HG03103 (cell line): ENCODE results near the gene PIGQ.

Experiments
- ATAC-seq: cut with Tn5 transposase; IDR thresholded peaks from one replicate; pipeline ENCODE4 v1.9.1; 2021; ENCODE audit warnings: low read depth; ENCODE audit not compliant: unreplicated experiment

PIGQ gene

DNA sequence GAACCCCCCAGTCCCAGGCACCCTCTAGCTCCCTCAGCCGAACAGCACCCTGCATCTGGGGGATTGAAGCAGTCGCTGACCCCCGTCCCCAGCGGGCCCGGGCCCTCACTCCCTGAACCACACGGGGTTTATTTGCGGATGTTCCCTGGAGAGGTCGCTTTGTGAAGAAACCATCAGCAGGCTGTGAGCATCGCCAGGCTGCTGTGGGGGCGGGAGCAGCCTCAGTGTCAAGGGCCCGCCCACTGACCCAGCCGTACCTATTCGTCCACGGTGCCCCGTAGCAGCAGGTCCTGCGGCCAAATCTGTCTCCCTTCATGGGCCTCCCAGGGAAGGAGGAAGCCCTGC is 13.7 kb downstream of the PIGQ start:
- ATAC-seq, result no peak

DNA sequence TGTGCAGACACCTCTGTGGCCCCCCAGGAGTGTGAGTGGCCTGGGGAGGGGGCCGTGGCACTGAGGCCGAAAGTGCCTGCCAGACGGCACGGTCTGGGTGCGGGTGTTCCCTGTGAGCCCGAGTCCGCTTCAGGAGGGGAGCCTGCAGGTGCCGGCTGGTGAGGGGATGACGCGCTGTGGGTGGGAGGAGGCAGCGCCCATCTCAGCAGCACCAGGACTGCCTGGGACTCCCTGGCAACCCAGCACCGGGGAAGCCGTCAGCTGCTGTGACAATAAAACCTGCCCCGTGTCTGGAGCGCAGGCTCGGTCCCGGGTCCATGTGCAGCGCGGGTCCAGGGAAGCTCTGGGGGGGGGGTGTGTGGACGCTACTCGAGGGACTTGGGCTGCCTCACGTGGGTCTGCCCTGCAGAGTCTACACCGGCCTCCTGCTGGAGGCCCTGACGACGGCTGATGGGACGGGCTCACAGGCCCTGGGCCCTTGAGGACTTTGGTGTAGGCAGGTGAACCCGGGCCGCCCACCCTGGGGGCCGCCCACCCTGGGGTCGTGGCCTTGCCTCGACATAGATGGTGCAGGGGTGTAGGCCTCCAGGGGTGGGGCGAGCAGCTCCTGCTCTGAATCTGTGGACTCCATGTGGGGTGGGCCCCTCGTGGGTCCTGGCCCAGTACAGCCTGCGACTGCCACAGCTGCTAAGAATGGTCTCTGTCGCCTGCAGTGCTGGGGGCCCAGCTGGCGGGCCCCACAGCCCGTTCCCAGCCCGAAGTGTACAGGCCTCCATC is 14.2 kb downstream of the PIGQ start:
- no peak for ATAC-seq

DNA sequence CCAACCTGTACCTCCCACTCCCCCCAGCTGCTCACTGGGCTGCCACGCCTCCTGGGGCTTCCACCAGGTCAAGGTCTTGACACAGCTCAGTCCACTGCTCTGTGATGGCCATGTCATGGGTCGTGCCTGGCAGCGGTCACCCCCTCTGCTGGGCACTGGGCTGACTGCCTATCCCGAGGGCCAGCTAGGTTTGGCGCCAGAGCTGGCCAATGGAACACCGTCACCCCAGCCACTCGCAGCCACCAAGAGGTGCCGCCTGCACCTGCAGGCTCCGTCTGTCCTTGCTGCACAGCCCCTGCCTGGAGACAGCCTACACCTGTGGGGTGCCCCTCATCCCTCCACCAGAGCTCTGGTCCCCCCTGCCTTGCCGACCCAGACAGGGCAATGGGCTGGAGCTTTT is 15.6 kb downstream of the PIGQ start:
- ATAC-seq, result no peak

DNA sequence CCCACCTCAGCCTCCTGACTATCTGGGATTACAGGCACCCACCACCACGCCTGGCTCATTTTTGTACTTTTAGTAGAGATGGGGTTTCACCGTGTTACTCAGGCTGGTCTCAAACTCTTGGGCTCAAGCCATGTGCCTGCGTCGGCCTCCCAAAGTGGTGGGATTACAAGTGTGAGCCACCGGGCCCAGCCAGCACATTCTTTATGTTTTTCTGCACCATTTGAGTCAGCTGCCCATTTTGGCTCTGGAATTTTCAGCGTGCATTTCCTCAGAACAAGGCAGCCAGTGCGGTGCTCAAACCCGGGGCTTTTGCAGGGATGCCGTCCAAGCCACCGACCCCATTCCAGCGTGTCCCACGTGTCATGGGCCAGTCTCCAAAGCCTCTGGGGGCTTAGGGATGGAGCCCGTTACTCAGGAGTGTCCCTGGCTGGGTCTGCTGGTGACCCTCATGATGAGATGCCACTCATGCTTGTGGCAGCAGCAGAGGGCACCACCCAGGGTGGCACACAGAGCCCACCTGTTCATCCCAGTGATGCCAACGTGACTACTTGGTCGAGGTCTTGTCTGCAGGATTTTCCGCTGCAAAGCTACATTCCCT is 16.4 kb downstream of the PIGQ start:
- no peak for ATAC-seq

DNA sequence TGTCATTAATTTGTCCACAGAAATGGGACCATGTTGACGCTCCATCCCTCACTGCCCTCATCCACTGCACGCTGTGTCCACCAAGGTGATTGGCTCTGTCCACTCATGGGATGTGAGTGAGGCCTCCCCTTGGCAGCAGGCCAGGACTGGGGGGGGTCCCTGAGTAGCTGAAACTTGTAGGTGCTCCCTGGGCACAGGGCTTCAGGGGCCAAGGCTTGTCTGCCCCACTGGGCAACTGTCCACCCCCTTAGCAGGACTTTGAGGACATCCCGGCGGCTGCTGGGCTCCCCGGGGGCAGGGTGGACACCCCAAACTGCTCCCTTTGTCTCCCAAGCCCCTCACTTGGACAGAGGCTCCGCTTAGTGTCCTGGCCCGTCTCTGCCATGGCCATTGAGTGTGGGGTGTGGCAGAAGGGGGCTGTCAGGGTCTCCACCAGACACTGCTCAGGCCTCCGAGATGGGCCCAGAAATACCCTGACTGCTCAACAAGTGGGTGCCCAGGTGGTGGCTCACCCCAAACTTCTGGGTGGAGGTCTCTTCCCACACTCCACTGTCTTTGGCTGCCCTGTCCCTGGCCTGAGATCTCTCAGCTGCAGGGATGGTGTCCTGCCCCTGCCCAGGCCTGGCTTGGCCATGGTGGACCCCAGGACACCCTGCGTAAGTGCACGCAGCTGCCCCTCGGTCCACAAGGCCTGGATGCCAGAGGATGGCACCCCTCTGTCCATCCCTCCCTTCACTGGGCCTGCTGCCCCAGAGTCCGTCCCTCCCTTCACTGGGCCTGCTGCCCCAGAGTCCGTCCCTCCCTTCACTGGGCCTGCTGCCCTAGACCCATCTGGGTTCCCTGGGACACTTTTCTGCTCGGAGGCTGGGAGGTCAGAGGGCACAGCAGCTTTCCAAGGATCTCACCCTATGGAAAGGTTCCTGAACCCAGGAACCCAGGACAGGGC is 17.1 kb downstream of the PIGQ start:
- ATAC-seq, result no peak

DNA sequence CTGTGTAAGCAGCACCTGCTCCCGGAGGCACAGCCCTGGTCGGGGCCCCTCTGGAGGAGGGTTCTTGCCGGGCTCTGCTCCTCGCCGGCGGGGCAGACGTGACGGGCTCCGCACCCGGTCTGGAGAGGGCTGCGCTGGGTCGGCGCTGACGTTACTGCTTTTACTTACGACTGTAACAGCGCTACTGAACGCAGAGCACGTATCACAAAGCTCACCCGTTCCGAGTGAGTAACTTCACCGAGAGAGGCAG is 18.8 kb downstream of the PIGQ start:
- ATAC-seq, result peak; percentile 2

DNA sequence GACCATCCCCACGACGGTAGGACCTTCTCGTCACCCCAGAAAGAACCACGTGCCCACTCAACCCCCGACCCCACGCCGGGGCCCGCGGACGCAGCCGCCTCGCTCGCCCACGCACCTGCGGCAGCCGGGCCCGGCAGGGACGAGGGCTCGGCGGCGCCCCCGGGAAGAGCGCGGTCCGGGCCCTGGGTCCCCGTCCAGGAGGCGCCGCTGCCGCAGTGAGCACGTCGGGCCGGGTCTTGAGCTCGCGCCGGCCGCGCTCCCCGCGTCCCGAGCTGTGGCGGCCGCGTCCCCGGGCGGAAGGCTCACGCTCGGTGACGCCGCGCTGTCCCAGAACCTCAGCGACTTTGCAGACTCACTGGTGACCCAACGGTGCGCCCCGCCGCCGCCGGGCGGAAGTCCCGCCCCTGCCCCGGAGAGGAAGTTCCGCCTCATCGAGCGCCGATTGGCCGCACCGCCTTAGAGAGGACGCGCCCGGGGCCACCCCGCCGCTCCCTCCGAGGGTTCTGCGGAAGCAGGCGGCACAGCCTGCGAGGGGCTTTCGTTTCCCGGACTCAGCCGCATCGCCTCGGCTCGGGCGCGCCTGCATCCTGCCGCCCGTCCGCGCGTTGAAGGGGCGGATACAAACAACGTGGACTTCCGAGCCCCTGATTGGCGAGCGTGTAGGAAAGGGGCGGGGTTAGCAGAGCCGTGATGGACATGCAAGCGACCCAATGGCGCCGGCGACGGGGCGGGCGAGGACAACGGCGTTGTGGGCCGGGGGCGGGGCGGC is 19.3 kb downstream of the PIGQ start:
- peak; percentile 54 for ATAC-seq

DNA sequence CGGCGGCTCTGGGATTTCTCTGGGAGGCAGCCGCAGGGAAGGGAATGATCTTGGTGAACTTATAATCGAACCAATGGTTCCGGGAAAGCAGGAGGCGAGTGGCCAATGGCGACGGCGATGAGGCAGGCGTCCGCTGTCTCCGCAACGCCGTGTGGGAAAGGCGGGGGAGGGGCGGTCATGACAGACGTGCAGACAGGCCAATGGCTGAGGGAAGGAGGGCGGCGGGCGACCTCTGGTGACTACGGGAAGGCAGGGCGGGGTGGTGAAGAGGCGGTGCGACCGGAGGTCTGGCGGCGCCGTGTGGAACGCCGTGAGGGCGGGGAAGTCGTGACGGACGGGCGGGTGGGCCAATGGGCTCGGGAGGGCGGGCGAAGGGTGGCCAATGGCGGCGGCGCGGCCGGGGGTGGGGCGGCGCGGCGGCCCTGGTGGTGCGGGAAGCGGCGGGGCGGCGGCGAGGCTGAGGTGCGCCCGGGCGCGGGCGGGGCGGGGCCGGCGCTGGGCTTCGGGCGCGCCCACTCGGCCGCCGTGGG is 20.0 kb downstream of the PIGQ start, which contains the start of gene RAB40C:
TSS of gene RAB40C (plus strand) at position 409 of the 530 bp plus-strand sequence. CDS start 226 bp downstream, outside the sequence.
- peak; percentile 62 for ATAC-seq

DNA sequence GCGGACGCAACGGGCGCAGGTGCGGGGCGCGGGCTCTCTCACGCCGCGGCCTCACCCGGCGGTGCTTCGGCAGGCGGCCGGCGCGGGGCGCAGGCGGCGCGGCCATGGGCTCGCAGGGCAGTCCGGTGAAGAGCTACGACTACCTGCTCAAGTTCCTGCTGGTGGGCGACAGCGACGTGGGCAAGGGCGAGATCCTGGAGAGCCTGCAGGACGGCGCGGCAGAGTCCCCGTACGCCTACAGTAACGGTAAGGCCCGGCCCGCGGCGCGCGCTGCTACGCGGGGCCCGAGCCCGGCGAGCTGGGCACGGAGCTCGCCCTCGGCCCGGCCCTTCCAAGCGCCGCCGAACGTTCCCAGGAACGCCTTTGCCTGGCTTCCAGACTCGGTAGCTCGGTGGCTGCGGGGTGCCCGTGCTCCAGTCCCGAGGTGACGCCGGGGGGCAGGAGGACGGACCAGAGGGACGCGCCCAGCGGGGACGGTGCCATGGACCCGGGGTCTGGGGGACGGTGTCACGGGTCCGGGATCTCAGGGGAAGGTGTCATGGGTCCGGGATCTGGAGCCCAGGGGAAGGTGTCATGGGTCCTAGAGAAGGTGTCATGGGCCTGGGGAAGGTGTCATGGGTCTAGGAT is 20.5 kb downstream of the PIGQ start:
- ATAC-seq, result no peak

DNA sequence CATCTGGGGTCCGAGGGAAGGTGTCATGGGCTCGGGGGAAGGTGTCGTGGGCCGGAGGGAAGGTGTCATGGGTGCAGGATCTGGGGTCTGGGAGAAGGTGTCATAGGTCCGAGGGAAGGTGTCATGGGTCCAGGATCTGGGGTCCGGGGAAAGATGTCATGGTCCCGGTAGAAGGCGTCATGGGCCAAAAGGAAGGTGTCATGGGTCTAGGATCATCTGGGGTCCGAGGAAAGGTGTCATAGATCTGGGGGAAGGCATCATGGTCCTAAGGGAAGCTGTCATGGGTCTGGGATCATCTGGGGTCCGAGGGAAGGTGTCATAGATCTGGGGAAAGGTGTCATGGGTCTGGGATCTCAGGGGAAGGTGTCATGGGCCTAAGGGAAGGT is 21.0 kb downstream of the PIGQ start:
- ATAC-seq, result no peak

DNA sequence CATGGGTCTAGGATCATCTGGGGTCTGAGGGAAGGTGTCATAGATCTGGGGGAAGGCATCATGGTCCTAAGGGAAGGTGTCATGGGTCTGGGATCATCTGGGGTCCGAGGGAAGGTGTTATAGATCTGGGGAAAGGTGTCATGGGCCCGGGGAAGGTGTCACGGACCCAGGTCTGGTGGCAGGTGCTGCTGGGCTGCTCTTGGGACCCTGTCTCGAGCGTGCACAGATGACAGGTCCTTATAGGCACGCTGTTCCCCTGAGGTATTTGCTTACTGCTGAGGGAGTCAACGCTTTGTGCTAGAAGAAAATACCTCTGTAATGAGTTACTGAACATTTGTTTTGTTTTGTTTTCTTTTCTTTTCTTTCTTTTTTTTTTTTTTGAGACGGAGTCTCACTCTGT is 21.5 kb downstream of the PIGQ start:
- no peak for ATAC-seq

DNA sequence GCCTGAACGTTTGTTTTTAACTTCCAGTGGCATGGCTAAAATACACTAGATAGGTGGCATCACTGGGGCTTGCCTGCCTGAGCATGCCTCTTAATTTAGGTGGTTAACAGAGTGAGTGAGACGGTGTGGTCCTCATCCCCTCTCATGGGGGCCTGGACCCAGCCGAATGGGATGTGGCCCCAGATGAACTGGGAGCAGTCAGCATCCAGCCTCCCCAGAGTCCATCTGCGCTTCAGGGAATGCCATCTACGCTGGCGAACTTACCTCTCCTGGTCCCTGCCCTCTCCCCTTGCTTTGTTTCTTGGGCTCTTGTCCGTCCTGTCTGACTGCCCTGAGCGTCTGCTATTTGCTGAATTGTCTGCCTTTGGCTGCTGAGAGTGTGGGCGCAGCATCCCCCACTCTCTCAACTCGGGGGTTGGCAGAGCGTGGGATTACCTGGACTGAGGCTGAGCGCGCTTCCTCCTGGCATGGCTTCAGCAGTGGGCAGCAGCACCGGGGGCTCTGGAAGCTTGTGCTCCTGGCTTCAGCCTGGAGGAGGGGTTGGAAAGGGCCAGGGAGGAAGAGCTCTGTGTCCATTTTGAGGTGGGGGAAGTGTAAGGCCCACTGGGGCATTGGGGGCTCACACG is 22.2 kb downstream of the PIGQ start:
- ATAC-seq, result no peak

DNA sequence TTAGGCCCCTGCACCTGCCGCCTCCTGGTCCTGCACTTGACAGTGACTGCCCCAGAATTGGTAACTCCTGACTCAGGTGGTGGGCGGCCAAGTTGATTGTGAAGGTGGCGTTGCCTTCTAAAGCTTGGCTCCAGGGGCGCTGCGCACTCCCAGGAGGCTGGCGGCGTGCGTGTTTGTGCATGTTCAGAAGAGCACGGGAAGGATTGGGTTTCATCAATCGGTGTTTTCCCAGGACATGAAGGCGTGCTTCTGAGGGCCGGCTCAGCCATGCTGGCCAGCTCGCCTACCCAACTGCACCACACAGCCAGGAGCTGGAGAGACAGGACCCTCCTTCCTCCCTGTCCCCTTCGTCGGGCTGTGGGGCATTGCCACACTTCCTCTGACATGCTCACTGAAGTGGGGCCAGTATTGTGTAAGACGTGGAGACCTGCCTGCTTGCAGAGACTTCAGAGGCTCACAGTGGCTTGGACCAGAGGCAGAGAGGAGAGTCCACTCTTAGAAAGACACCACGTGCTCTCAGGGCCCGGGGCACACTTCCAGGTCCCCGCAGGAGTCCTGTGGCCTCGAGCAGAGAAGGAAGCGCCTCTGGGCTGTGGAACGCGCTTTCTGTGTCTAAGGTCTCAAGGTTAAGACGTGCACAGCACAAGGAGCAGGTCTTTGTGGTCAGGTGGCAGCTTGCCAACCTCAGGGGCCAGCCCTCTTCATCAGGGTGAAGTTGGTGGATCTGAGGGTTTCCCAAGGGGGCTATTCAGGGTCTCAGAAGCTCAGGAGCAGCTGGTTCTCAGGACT is 22.9 kb downstream of the PIGQ start:
- ATAC-seq, result no peak

DNA sequence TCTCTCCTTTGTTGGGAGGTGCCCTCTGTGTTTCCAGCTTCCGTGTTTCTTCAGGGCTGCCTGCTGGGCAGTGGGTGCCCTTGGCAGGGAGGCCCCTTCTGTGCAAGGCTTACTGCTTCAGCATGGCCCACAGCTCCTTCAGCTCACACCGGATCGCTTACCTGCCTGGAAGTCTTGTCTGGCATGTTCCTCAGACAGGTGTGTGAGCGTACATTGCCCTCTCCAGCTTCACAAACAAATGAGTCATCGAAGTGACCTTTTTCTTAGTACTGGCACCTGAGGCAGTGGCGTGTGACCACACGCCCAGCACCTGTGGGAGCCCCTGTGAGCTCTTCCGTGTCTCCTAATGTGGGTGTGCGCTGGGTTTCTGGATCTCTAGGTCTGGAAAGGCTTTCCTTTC is 23.6 kb downstream of the PIGQ start:
- no peak for ATAC-seq

DNA sequence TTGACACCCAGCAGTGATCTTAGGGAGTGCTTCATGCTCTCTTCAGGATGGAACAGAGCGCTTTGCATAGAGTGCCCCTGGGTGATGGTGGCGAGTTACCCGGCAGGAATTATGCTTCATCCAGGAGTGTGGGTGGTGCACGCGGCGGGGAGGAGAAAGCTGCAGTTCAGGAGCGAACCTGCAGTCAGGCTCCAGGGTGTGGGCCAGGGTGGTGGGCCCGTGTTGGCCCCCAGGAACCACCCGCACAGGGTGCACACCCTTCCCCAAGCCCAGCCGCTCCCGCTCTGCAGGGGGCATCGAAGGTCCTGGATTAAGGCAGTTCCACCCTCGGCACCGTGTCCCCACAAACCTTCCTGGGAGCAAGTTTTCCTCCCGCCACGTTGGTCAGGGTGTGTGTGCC is 24.0 kb downstream of the PIGQ start:
- no peak for ATAC-seq

DNA sequence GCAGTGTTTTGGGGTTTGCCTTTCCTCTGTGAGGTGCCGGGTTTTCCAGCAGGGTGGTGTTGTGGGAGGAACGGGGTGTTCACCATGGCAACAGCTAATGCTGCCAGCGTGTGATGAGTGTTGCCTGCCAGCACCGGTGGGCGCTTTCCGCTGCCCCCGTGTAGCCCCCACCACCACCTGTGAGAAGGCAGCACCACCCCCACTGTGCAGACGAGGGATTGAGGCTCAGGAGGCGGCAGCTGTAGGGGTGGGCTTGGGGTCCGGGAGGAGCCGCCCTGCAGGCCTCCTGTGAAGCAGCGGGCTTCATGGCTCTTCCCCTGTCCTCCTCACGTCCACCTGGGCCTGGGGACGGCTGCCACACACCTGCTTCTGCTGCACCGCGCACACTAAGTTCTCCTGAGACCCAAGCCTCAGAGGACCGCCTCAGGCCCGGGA is 25.3 kb downstream of the PIGQ start:
- ATAC-seq, result no peak

DNA sequence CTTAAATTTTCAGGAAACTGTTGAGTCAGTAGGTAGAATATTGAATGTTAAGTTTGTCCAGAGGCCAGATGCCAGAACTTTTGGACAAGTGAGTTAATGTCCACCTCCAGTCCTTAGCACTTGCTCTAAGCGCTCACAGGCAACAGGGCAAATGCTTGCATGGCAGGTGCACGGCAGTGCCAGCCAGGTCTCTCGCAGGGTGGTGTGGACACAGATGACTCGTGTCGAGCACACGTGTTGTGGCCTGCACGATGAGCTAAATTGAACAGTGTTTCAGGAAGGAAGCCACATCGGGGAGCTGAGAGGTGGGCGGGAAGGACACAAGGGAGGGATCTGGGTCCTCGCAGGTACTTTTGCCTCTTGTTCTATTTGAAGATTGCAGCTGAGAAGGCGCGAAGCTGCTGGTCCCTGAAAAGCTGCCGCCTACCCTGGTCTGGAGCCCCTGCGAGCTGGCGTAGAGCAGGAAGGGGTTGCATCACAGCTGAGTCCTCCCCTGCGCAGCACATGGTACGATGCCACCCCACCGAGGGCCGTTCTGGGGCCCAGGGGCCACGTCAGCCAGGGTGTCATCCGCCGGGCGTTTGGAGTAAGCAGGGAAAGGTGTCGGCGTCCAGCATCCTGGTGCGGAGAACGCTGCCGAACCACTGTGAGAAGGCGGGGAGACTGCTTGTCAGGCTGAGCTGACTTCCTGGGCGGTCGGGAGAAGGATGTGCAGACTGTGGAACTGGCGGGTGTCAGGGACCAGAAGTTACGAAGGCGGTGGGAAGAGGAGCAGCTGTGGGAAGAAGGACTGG is 26.4 kb downstream of the PIGQ start:
- ATAC-seq, result no peak

DNA sequence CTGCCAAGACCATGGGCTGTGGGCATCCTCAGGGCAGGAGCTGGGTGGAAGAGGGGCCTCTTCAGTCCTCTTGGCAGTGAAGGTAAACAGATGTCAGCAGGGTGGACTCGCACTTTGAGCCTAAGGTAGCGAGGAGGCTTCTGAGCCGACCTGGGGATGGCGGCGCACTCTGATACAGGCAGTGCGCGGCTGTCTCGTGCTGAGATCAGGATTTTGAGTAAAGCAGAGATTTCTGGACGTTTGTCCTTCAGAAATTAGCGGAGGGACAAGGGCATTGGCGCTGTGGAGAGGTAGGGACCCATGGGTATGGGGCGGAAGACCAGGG is 26.9 kb downstream of the PIGQ start:
- no peak for ATAC-seq
